ENCODE results near the gene PRKCA. TPM values are rescaled to one million over a fixed set of nuclear protein-coding genes. Genes with fewer than 3 reads are reported as not detected.

The PRKCA gene
- total RNA-seq, 1 donor from 2014 or later: 80.1 TPM

- Mint-ChIP-seq H3K27ac (ENCODE audit: unreplicated experiment) (no peak overlapping the region), H3K27me3 (ENCODE audit: unreplicated experiment) (no peaks in the 10 kb centered on the region), H3K9me3 (ENCODE audit: unreplicated experiment) (no peaks in the 10 kb centered on the region), H3K36me3 (ENCODE audit: unreplicated experiment) (peaks cover 30% of the 10 kb centered on the region), H3K4me1 (ENCODE audit: unreplicated experiment) (peaks cover 23% of the 10 kb centered on the region), H3K4me3 (ENCODE audit: unreplicated experiment) (no peak overlapping the region)
- peak; percentile 8 for DNase-seq (ENCODE audit: extremely low spot score, unreplicated experiment)
- TF ChIP-seq CTCF (IDR thresholded peaks at IDR 0.05): no peak
Measured at GRCh38 chr17:66689221-66689620, 386.8 kb downstream of the PRKCA start.

GRCh38 chr17:66690166-66690565, 387.8 kb downstream of the PRKCA start:
- Mint-ChIP-seq H3K27me3 (ENCODE audit: unreplicated experiment) (no peaks in the 10 kb centered on the region), H3K4me3 (ENCODE audit: unreplicated experiment) (no peak overlapping the region), H3K9me3 (ENCODE audit: unreplicated experiment) (no peaks in the 10 kb centered on the region), H3K36me3 (ENCODE audit: unreplicated experiment) (peaks cover 35% of the 10 kb centered on the region), H3K27ac (ENCODE audit: unreplicated experiment) (no peak overlapping the region), H3K4me1 (ENCODE audit: unreplicated experiment) (peaks cover 19% of the 10 kb centered on the region)
- peak; percentile 62 for DNase-seq (ENCODE audit: extremely low spot score, unreplicated experiment)
- TF ChIP-seq CTCF (IDR thresholded peaks at IDR 0.05): no peak

- peaks cover 49% of the 10 kb centered on the region for H3K36me3 Mint-ChIP-seq (ENCODE audit: unreplicated experiment)
- peak; percentile 75 for DNase-seq (ENCODE audit: extremely low spot score, unreplicated experiment)
- H3K4me3 Mint-ChIP-seq (ENCODE audit: unreplicated experiment): no peak overlapping the region
- H3K9me3 Mint-ChIP-seq (ENCODE audit: unreplicated experiment): no peaks in the 10 kb centered on the region
- H3K4me1 Mint-ChIP-seq (ENCODE audit: unreplicated experiment): peaks cover 19% of the 10 kb centered on the region
- H3K27me3 Mint-ChIP-seq (ENCODE audit: unreplicated experiment): no peaks in the 10 kb centered on the region
- H3K27ac Mint-ChIP-seq (ENCODE audit: unreplicated experiment): peak overlapping the region; percentile 83
- no peak for TF ChIP-seq CTCF (IDR thresholded peaks at IDR 0.05)
Measured at GRCh38 chr17:66691644-66692420, 389.4 kb downstream of the PRKCA start.

GRCh38 chr17:66692421-66692690, 389.9 kb downstream of the PRKCA start:
- H3K9me3 Mint-ChIP-seq (ENCODE audit: unreplicated experiment): no peaks in the 10 kb centered on the region
- peaks cover 19% of the 10 kb centered on the region for H3K4me1 Mint-ChIP-seq (ENCODE audit: unreplicated experiment)
- DNase-seq (ENCODE audit: extremely low spot score, unreplicated experiment): peak; percentile 49
- no peaks in the 10 kb centered on the region for H3K27me3 Mint-ChIP-seq (ENCODE audit: unreplicated experiment)
- H3K36me3 Mint-ChIP-seq (ENCODE audit: unreplicated experiment): peaks cover 50% of the 10 kb centered on the region
- H3K4me3 Mint-ChIP-seq (ENCODE audit: unreplicated experiment): no peak overlapping the region
- no peak overlapping the region for H3K27ac Mint-ChIP-seq (ENCODE audit: unreplicated experiment)
- no peak for TF ChIP-seq CTCF (IDR thresholded peaks at IDR 0.05)

GRCh38 chr17:66695098-66695497, 392.7 kb downstream of the PRKCA start:
- peak; percentile 40 for DNase-seq (ENCODE audit: extremely low spot score, unreplicated experiment)
- H3K9me3 Mint-ChIP-seq (ENCODE audit: unreplicated experiment): peaks cover 7% of the 10 kb centered on the region
- H3K4me1 Mint-ChIP-seq (ENCODE audit: unreplicated experiment): peaks cover 16% of the 10 kb centered on the region
- peak overlapping the region; percentile 31 for H3K27ac Mint-ChIP-seq (ENCODE audit: unreplicated experiment)
- H3K4me3 Mint-ChIP-seq (ENCODE audit: unreplicated experiment): no peak overlapping the region
- peaks cover 48% of the 10 kb centered on the region for H3K36me3 Mint-ChIP-seq (ENCODE audit: unreplicated experiment)
- no peak for TF ChIP-seq CTCF (IDR thresholded peaks at IDR 0.05)
- no peaks in the 10 kb centered on the region for H3K27me3 Mint-ChIP-seq (ENCODE audit: unreplicated experiment)

Measured in osteocyte (in vitro differentiated cells).